ENCODE data around the gene LAX1.
A peak's percentile ranks its signal among the peaks of the same experiment; 100 is the strongest.

DNA sequence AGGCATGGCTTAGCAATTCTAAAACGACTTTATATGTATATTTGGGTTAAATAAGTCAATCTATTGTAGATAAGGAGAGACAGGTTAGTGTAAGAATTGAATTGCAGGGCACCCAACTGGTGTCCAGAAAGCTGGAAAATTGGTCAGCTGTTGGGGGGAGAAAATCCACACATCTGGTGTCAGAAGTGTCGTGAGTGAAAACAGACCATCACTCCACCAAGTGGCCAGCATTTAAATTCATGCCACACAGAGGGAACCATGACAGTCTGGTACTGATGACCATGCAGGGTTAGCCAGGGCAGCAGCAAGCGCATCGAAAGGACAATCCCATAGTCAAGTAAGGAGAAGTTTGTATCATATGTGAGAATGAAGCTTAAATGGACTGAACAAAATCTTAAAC, 11.7 kb downstream of the LAX1 start:
- TF ChIP-seq, protein P1, sequence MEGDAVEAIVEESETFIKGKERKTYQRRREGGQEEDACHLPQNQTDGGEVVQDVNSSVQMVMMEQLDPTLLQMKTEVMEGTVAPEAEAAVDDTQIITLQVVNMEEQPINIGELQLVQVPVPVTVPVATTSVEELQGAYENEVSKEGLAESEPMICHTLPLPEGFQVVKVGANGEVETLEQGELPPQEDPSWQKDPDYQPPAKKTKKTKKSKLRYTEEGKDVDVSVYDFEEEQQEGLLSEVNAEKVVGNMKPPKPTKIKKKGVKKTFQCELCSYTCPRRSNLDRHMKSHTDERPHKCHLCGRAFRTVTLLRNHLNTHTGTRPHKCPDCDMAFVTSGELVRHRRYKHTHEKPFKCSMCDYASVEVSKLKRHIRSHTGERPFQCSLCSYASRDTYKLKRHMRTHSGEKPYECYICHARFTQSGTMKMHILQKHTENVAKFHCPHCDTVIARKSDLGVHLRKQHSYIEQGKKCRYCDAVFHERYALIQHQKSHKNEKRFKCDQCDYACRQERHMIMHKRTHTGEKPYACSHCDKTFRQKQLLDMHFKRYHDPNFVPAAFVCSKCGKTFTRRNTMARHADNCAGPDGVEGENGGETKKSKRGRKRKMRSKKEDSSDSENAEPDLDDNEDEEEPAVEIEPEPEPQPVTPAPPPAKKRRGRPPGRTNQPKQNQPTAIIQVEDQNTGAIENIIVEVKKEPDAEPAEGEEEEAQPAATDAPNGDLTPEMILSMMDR (IDR thresholded peaks at IDR 0.05): peak; percentile 28 to 38 (median 34)
- no peak for TF ChIP-seq POLR2A (IDR thresholded peaks at IDR 0.05)

All from right lobe of liver (tissue), 4 donors.